ENCODE data around the gene MFAP2. TPM values are rescaled to one million over a fixed set of nuclear protein-coding genes. Genes with fewer than 3 reads are reported as not detected.

MFAP2 gene
- total RNA-seq, 4 donors from 2014 or later = 3.9 to 16.0 (median 5.4) TPM

Other genes starting within 250 kb of the MFAP2 start
- gene RNU1-4, start 240.1 kb downstream of the MFAP2 start, total RNA-seq = under 1 TPM in 3 of 4 donors, not detected in 1; under 0.01 TPM
- gene RNU1-2, start 84.6 kb downstream of the MFAP2 start, total RNA-seq = under 1 TPM in 3 of 4 donors, not detected in 1; under 0.01 TPM
- 10 to 100 TPM; 19.5 to 63.8 (median 23.3) TPM for gene CROCC, start 58.7 kb downstream of the MFAP2 start, total RNA-seq
- gene ATP13A2, start 31.3 kb upstream of the MFAP2 start, total RNA-seq = 10 to 100 TPM; 22.1 to 50.2 (median 38.8) TPM
- gene SDHB, start 73.4 kb upstream of the MFAP2 start, total RNA-seq = 100 to 1,000 TPM in 1 of 4 donors, 10 to 100 TPM in 3; 77.6 to 154 (median 86.2) TPM
- 10 to 100 TPM in 2 of 4 donors, 1 to 10 TPM in 2; 2.2 to 26.7 (median 15.3) TPM for gene PADI2, start 138.8 kb upstream of the MFAP2 start, total RNA-seq
- 10 to 100 TPM in 1 of 4 donors, 1 to 10 TPM in 3; 3.2 to 24.2 (median 6.6) TPM for gene PADI1, start 224.5 kb upstream of the MFAP2 start, total RNA-seq